H9 (cell line): ENCODE data around the gene ATN1. TPM values are rescaled to one million over a fixed set of nuclear protein-coding genes. Genes with fewer than 3 reads are reported as not detected.
A peak's percentile ranks its signal among the peaks of the same experiment; 100 is the strongest.

Experiments used
- DNase-seq: peaks from one replicate; pipeline ENCODE4 v3.0.0-alpha.2; 2017
- H2AFZ ChIP-seq: one replicate; pipeline ENCODE4 v1.6.1; 2013; ENCODE audit warnings: mild to moderate bottlenecking, low read length, control low read depth, moderate library complexity
- H2AK5ac ChIP-seq: 2 replicates; pipeline ENCODE4 v1.6.1; 2013; ENCODE audit warnings: low read length, control low read depth, mixed read lengths; ENCODE audit not compliant: insufficient read length
- H2BK120ac ChIP-seq: one replicate; pipeline ENCODE4 v1.6.1; 2013; ENCODE audit warnings: low read depth, mild to moderate bottlenecking, low read length, control low read depth, inconsistent platforms; ENCODE audit not compliant: poor library complexity, severe bottlenecking
- H2BK12ac ChIP-seq: 2 replicates; pipeline ENCODE4 v1.6.1; 2013; ENCODE audit warnings: low read length, control low read depth, mixed read lengths, low read depth; ENCODE audit not compliant: insufficient read length
- H2BK15ac ChIP-seq: 2 replicates; pipeline ENCODE4 v1.6.1; 2013; ENCODE audit warnings: low read depth, low read length, control low read depth
- H2BK20ac ChIP-seq: one replicate; pipeline ENCODE4 v1.6.1; 2013; ENCODE audit warnings: low read depth, mild to moderate bottlenecking, low read length, control low read depth, inconsistent platforms; ENCODE audit not compliant: poor library complexity, severe bottlenecking
- H2BK5ac ChIP-seq: 2 replicates; pipeline ENCODE4 v1.6.1; 2013; ENCODE audit warnings: low read length, control low read depth, mixed read lengths; ENCODE audit not compliant: insufficient read length
- H3K14ac ChIP-seq: 2 replicates; pipeline ENCODE4 v1.6.1; 2013; ENCODE audit warnings: low read length, control low read depth; ENCODE audit not compliant: insufficient read depth
- H3K18ac ChIP-seq: 2 replicates; pipeline ENCODE4 v1.6.1; 2013; ENCODE audit warnings: low read depth, mild to moderate bottlenecking, mixed read lengths, low read length, control low read depth; ENCODE audit not compliant: insufficient read length
- H3K23ac ChIP-seq: 2 replicates; pipeline ENCODE4 v1.6.1; 2013; ENCODE audit warnings: low read length, control low read depth, mixed read lengths, low read depth; ENCODE audit not compliant: insufficient read length
- H3K23me2 ChIP-seq: 2 replicates; pipeline ENCODE4 v1.6.1; 2013; ENCODE audit warnings: low read depth, mild to moderate bottlenecking, mixed read lengths, low read length, control low read depth; ENCODE audit not compliant: insufficient read length, poor library complexity, severe bottlenecking
- H3K27ac ChIP-seq: 2 replicates; pipeline ENCODE4 v1.5.1; 2013; ENCODE audit warnings: low read length, control low read depth, mixed read lengths, low read depth; ENCODE audit not compliant: insufficient read length
- H3K27me3 ChIP-seq: 2 replicates; pipeline ENCODE4 v1.6.1; 2013; ENCODE audit warnings: low read length, control low read depth, inconsistent platforms; ENCODE audit not compliant: insufficient read depth
- H3K4ac ChIP-seq: 2 replicates; pipeline ENCODE4 v1.6.1; 2013; ENCODE audit warnings: low read depth, mild to moderate bottlenecking, control low read depth, inconsistent platforms, low read length, moderate library complexity
- H3K4me1 ChIP-seq: 2 replicates; pipeline ENCODE4 v1.6.1; 2013; ENCODE audit warnings: low read length, control low read depth, inconsistent platforms; ENCODE audit not compliant: insufficient read depth
- H3K4me2 ChIP-seq: 2 replicates; pipeline ENCODE4 v1.6.1; 2013; ENCODE audit warnings: low read length, control low read depth, mixed read lengths; ENCODE audit not compliant: insufficient read length, insufficient read depth
- H3K56ac ChIP-seq: 2 replicates; pipeline ENCODE4 v1.6.1; 2013; ENCODE audit warnings: low read depth, mild to moderate bottlenecking, mixed read lengths, low read length, control low read depth; ENCODE audit not compliant: insufficient read length
- H3K79me1 ChIP-seq: 2 replicates; pipeline ENCODE4 v1.6.1; 2013; ENCODE audit warnings: low read depth, mild to moderate bottlenecking, moderate library complexity, low read length, control low read depth, inconsistent platforms; ENCODE audit not compliant: insufficient read depth, poor library complexity, severe bottlenecking
- H3K79me2 ChIP-seq: 2 replicates; pipeline ENCODE4 v1.6.1; 2013; ENCODE audit warnings: low read length, control low read depth, inconsistent platforms; ENCODE audit not compliant: insufficient read depth
- H3K9ac ChIP-seq: 2 replicates; pipeline ENCODE4 v1.6.1; 2013; ENCODE audit warnings: low read length, control low read depth, mixed read lengths; ENCODE audit not compliant: insufficient read length; ENCODE audit errors: extremely low read depth
- H3K9me3 ChIP-seq: one replicate; pipeline ENCODE4 v1.6.1; 2013; ENCODE audit warnings: low read depth, low read length, inconsistent platforms; ENCODE audit not compliant: control insufficient read depth
- H3T11ph ChIP-seq: one replicate; pipeline ENCODE4 v1.6.1; 2013; ENCODE audit warnings: mild to moderate bottlenecking, low read length, control low read depth, inconsistent platforms
- H4K20me1 ChIP-seq: one replicate; pipeline ENCODE4 v1.6.1; 2013; ENCODE audit not compliant: control insufficient read depth, insufficient read length, insufficient read depth
- H4K5ac ChIP-seq: 2 replicates; pipeline ENCODE4 v1.6.1; 2013; ENCODE audit warnings: low read depth, mild to moderate bottlenecking, mixed read lengths, low read length, control low read depth; ENCODE audit not compliant: insufficient read length
- H4K8ac ChIP-seq: replicated peaks from 2 replicates; pipeline ENCODE4 v1.6.1; 2013; ENCODE audit warnings: low read length, control low read depth, mixed read lengths, low read depth; ENCODE audit not compliant: insufficient read length
- H4K91ac ChIP-seq: 2 replicates; pipeline ENCODE4 v1.6.1; 2013; ENCODE audit warnings: low read depth, mild to moderate bottlenecking, moderate library complexity, mixed read lengths, low read length, control low read depth; ENCODE audit not compliant: insufficient read length
- H3K27ac Mint-ChIP-seq, 3 experiments: 2 replicates in 2 of 3; 3 replicates in 1 of 3; pipeline ENCODE4 v1.8.0; 2020 to 2021; ENCODE audit warnings: mixed read lengths in 3 of 3, mild to moderate bottlenecking in 1 of 3, moderate library complexity in 1 of 3
- H3K27me3 Mint-ChIP-seq: 2 replicates; pipeline ENCODE4 v1.8.0; 2021; ENCODE audit warnings: low read depth, mild to moderate bottlenecking, moderate library complexity, mixed read lengths
- H3K36me3 Mint-ChIP-seq, 3 experiments: 2 replicates in 2 of 3; 3 replicates in 1 of 3; pipeline ENCODE4 v1.8.0; 2020 to 2021; ENCODE audit warnings: low read depth in 3 of 3, mixed read lengths in 3 of 3; ENCODE audit not compliant: insufficient read depth in 1 of 3
- H3K4me1 Mint-ChIP-seq, 2 experiments: 2 replicates each; pipeline ENCODE4 v1.8.0; 2020; ENCODE audit warnings: mixed read lengths in 2 of 2
- H3K4me3 Mint-ChIP-seq, 2 experiments: 2 replicates in 1 of 2; 3 replicates in 1 of 2; pipeline ENCODE4 v1.8.0; 2020 to 2021; ENCODE audit warnings: mild to moderate bottlenecking in 2 of 2, mixed read lengths in 2 of 2, moderate library complexity in 1 of 2
- H3K9me3 Mint-ChIP-seq, 2 experiments: 2 replicates in 1 of 2; 3 replicates in 1 of 2; pipeline ENCODE4 v1.8.0; 2020; ENCODE audit warnings: mild to moderate bottlenecking in 2 of 2, mixed read lengths in 2 of 2, moderate library complexity in 1 of 2
- CTCF ChIP-seq: fragments of 200-600 bp; sonication (generic); conservative IDR thresholded peaks from 3 replicates; pipeline ENCODE4 v1.8.0; 2021; ENCODE audit warnings: antibody characterized with exemption, mild to moderate bottlenecking
- WGBS: extraction: QIAGEN DNeasy Blood & Tissue Kit; methylation state at CpG from one replicate; pipeline ENCODE4 v1.1.7; 2013; ENCODE audit warnings: missing lambda C conversion rate, low lambda C conversion rate, mixed read lengths; ENCODE audit not compliant: insufficient read length; ENCODE audit errors: extremely low coverage; 5-methylcytosine and 5-hydroxymethylcytosine counted together
- total RNA-seq: library from RNA; stranded (reverse); gene quantifications from 2 replicates; pipeline ENCODE4 v1.2.1, GENCODE V29; 2021

ATN1 gene
- total RNA-seq, 1 experiment from 2014 or later = 103 TPM

GRCh38 chr12:6970096-6970527 lies 42.4 kb downstream of the ATN1 start:
- no peak for TF ChIP-seq CTCF
- Histone ChIP-seq H3K79me1 (peaks cover 7% of the 10 kb centered on the region), H3K4me1 (no peaks in the 10 kb centered on the region), H3K4me2 (peak overlapping the region; percentile 99), H4K5ac (peak overlapping the region; percentile 83), H3K79me2 (peaks cover 15% of the 10 kb centered on the region; the same call in 1 of the 2 replicates), H3K23ac (no peak overlapping the region), H3K9ac (peak overlapping the region; percentile 97), H4K8ac (no peak overlapping the region), H2BK20ac (no peak overlapping the region), H4K20me1 (peaks cover 1% of the 10 kb centered on the region), H2BK12ac (no peak overlapping the region), H3K56ac (peak overlapping the region; percentile 13), H2BK5ac (peak overlapping the region; percentile 36), H3K14ac (peak overlapping the region; percentile 87), H3T11ph (no peak overlapping the region), H3K27ac (peak overlapping the region; percentile 2), H4K91ac (no peak overlapping the region), H2BK120ac (peak overlapping the region; percentile 71), H3K23me2 (peaks cover 4% of the 10 kb centered on the region), H2AFZ (no peak overlapping the region), H2AK5ac (no peak overlapping the region), H3K4ac (no peak overlapping the region), H3K27me3 (no peaks in the 10 kb centered on the region), H2BK15ac (no peak overlapping the region), H3K18ac (peak overlapping the region; percentile 83), H3K9me3 (no peaks in the 10 kb centered on the region)
- no peak for DNase-seq
- Mint-ChIP-seq H3K27me3 (no peaks in the 10 kb centered on the region), H3K9me3 (no peaks in the 10 kb centered on the region; a peak in 2 of 5 replicates), H3K27ac (peak overlapping the region; percentile 96 to 99 (median 99)), H3K4me1 (peaks cover 25 to 34% of the 10 kb centered on the region in 2 experiments), H3K36me3 (peaks cover 46 to 77% (median 75%) of the 10 kb centered on the region in 3 experiments), H3K4me3 (peak overlapping the region; percentile 100)
- WGBS = no CpG with 5 or more reads among the region's 31 CpGs
